MV-4-11 (cell line): ENCODE measurements around the gene NOS1.
"Not testable (repeated sequence)": the region's sequence is repeated elsewhere in the genome, so short reads cannot be mapped to it uniquely, and the experiment has no call there.

Experiments
- DNase-seq: peaks from one replicate; lab custom pipeline; 2025; lab: John Stamatoyannopoulos, UW

Gene NOS1

GRCh38 chr12:117262749-117263148, 98.7 kb downstream of the NOS1 start:
- DNase-seq = no peak

- no peak for DNase-seq
These were observed 100.2 kb downstream of the NOS1 start for GRCh38 chr12:117261247-117261646.

GRCh38 chr12:117255386-117255785, 106.0 kb downstream of the NOS1 start:
- DNase-seq = no peak

GRCh38 chr12:117243488-117243887, 117.9 kb downstream of the NOS1 start:
- DNase-seq = no peak

GRCh38 chr12:117241697-117242096, 119.7 kb downstream of the NOS1 start:
- DNase-seq = no peak

- DNase-seq = no peak
These were observed 121.2 kb downstream of the NOS1 start for GRCh38 chr12:117240081-117240755.

- peak; percentile 40 for DNase-seq
These were observed 124.9 kb downstream of the NOS1 start for GRCh38 chr12:117236456-117237001.

GRCh38 chr12:117235261-117235660, 126.2 kb downstream of the NOS1 start:
- no peak for DNase-seq

- no peak for DNase-seq
These were observed 127.0 kb downstream of the NOS1 start for GRCh38 chr12:117234441-117234840.

GRCh38 chr12:117231750-117232149, 129.7 kb downstream of the NOS1 start:
- no peak for DNase-seq

GRCh38 chr12:117228239-117228638, 133.2 kb downstream of the NOS1 start:
- DNase-seq = no peak

GRCh38 chr12:117227000-117227653, 134.3 kb downstream of the NOS1 start:
- no peak for DNase-seq

- DNase-seq = no peak
These were observed 134.9 kb downstream of the NOS1 start for GRCh38 chr12:117226505-117226904.

GRCh38 chr12:117225179-117225578, 136.2 kb downstream of the NOS1 start:
- DNase-seq = no peak

GRCh38 chr12:117220947-117221346, 140.5 kb downstream of the NOS1 start:
- DNase-seq = not testable (repeated sequence)

GRCh38 chr12:117218149-117218548, 143.3 kb downstream of the NOS1 start:
- DNase-seq = no peak

- DNase-seq = no peak
These were observed 144.7 kb downstream of the NOS1 start for GRCh38 chr12:117216686-117217085.

- no peak for DNase-seq
These were observed 146.6 kb downstream of the NOS1 start for GRCh38 chr12:117214797-117215196.

- no peak for DNase-seq
These were observed 148.1 kb downstream of the NOS1 start for GRCh38 chr12:117213295-117213808.

GRCh38 chr12:117212563-117213190, 148.7 kb downstream of the NOS1 start:
- peak; percentile 47 for DNase-seq

GRCh38 chr12:117210266-117210918, 151.0 kb downstream of the NOS1 start:
- DNase-seq = no peak

- no peak for DNase-seq
These were observed 151.8 kb downstream of the NOS1 start for GRCh38 chr12:117209626-117210025.
